Activated naive CD8-positive, alpha-beta T cell (primary cell): ENCODE results near the gene LZTS3.
"Not testable (repeated sequence)": the region's sequence is repeated elsewhere in the genome, so short reads cannot be mapped to it uniquely, and the experiment has no call there.

Experiments used
- H3K27ac Mint-ChIP-seq: one replicate; pipeline ENCODE4 v1.8.0; 2021; ENCODE audit warnings: mixed read lengths
- H3K27me3 Mint-ChIP-seq: one replicate; pipeline ENCODE4 v1.8.0; 2021; ENCODE audit warnings: mixed read lengths
- H3K36me3 Mint-ChIP-seq: one replicate; pipeline ENCODE4 v1.8.0; 2021; ENCODE audit warnings: mixed read lengths
- H3K4me1 Mint-ChIP-seq: one replicate; pipeline ENCODE4 v1.8.0; 2021; ENCODE audit warnings: low read depth, mixed read lengths
- H3K4me3 Mint-ChIP-seq: one replicate; pipeline ENCODE4 v1.8.0; 2021; ENCODE audit warnings: mild to moderate bottlenecking, mixed read lengths
- H3K9me3 Mint-ChIP-seq: one replicate; pipeline ENCODE4 v1.8.0; 2021; ENCODE audit warnings: low read depth, mixed read lengths

Gene LZTS3

DNA sequence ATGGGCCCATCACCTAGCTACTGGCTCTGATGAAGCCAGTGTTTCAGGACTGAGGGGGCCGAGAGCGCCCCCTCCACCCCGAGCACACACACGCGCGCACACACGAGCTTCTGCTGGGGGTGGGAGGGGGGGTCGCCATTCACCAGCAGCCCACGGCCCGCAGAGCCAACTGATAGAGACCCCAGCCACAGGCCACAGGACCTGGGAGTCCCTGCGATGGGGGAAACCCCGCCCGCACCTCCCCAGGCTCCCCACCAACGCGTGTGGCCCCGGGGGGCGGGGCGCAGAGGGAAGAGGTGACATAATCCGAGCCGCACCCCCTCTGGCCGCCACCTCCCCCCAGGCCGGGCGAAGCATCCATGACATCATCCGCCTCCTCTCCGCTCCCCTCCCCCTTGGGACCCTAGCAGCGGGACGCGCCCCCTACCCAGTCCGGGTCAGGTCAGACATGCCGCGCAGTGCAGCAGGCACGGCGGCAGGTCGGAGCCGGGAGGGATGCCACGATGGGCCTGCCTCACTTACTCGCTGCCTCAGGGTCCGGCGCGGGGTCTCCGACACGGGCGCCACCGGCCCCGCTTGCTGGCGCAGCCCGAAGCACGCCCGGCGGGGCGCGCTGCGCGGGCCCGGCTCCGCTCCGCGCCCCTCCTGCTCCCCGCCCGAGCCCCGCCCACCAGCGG is at the start of gene LZTS3:
Gene LZTS3, minus strand, starts transcription at position 617 of the 677 bp plus-strand sequence. CDS start 6,386 bp downstream, outside the sequence.
- no peaks in the 10 kb centered on the region for H3K9me3 Mint-ChIP-seq
- no peak within 1 kb of the TSS for H3K27ac Mint-ChIP-seq
- H3K4me1 Mint-ChIP-seq = peaks cover 21% of the 10 kb centered on the region
- H3K27me3 Mint-ChIP-seq = peaks cover 8% of the 10 kb centered on the region
- H3K36me3 Mint-ChIP-seq = no peaks in the 10 kb centered on the region
- H3K4me3 Mint-ChIP-seq = peak within 1 kb of the TSS; percentile 87

DNA sequence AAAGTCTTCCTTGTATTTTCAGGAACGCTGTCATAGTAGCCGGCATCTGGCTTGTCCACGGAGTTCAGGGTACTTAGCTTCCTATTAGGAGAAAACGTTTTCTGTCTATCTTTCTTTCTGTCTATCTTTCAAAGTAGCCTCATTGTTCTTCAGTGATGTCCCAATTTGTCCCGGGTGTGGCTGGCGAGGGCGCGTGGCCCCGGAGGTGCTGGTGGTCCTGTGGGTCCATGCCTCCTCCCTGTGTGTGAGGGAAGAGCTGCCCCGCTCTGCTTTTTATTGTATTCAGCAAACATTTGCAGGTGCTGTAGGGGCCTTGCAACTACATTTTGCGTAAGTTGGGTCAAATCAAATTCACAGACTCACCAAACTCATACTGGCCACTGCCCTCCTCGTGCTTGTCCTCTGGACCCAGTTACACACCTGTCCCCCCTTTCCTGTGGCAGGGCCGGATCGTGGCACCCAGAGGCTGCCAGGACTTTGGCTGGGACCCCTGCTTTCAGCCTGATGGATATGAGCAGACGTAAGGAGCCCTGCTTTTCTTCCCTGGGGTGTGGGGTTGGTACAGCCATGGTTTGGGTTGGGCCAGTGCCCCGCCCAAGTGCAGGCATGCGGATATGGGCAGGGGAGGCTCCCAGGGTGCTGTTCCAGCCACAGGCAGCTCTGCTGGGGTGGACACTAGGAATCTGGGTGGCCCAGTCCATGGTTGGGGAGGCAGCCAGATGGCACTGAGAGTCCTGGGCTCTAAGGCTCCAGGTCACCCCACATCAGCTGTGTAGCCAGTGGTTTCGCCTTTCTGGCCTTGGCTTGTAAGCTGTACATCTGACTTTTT is 48.3 kb upstream of the LZTS3 start:
- Mint-ChIP-seq H3K4me3 (no peak overlapping the region), H3K9me3 (no peaks in the 10 kb centered on the region), H3K4me1 (peaks cover 26% of the 10 kb centered on the region), H3K27me3 (no peaks in the 10 kb centered on the region), H3K27ac (no peak overlapping the region), H3K36me3 (no peaks in the 10 kb centered on the region)

GRCh38 chr20:3218307-3218988 is 45.1 kb upstream of the LZTS3 start:
- H3K4me3 Mint-ChIP-seq = no peak overlapping the region
- H3K4me1 Mint-ChIP-seq = peaks cover 20% of the 10 kb centered on the region
- no peak overlapping the region for H3K27ac Mint-ChIP-seq
- H3K27me3 Mint-ChIP-seq = no peaks in the 10 kb centered on the region
- H3K36me3 Mint-ChIP-seq = no peaks in the 10 kb centered on the region
- no peaks in the 10 kb centered on the region for H3K9me3 Mint-ChIP-seq

GRCh38 chr20:3215359-3215917 is 42.1 kb upstream of the LZTS3 start:
- peaks cover 13% of the 10 kb centered on the region for H3K4me1 Mint-ChIP-seq
- H3K27me3 Mint-ChIP-seq, H3K27ac Mint-ChIP-seq, H3K9me3 Mint-ChIP-seq, H3K4me3 Mint-ChIP-seq, H3K36me3 Mint-ChIP-seq: not testable (repeated sequence)

GRCh38 chr20:3213226-3213625 is 39.9 kb upstream of the LZTS3 start:
- Mint-ChIP-seq H3K36me3 (no peaks in the 10 kb centered on the region), H3K27ac (no peak overlapping the region), H3K27me3 (no peaks in the 10 kb centered on the region), H3K4me1 (peaks cover 28% of the 10 kb centered on the region), H3K4me3 (no peak overlapping the region), H3K9me3 (no peaks in the 10 kb centered on the region)

- no peaks in the 10 kb centered on the region for H3K9me3 Mint-ChIP-seq
- no peaks in the 10 kb centered on the region for H3K27me3 Mint-ChIP-seq
- no peaks in the 10 kb centered on the region for H3K36me3 Mint-ChIP-seq
- peaks cover 28% of the 10 kb centered on the region for H3K4me1 Mint-ChIP-seq
- H3K27ac Mint-ChIP-seq = peak overlapping the region; percentile 90
- H3K4me3 Mint-ChIP-seq = peak overlapping the region; percentile 95
Observed at GRCh38 chr20:3210346-3210745, 37.0 kb upstream of the LZTS3 start.

DNA sequence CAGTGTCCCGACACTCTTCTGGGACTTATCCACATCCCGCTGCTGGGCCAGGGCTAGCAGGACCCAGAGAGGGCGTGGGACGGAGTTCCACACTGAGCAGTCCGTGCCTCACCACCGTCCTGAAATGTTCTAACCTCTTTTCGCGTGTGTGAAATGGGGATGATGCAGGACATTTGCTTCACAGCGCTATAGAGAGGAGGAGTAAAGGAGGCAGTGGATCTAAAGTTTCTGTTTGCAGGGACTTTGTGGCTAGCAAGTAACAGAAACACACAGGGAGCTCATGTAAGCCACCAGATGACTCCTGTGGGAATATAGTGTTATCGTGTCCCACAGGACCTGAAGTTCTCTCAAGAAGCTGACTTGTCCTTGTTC is 36.6 kb upstream of the LZTS3 start:
- Mint-ChIP-seq H3K4me3 (peak overlapping the region; percentile 95), H3K9me3 (no peaks in the 10 kb centered on the region), H3K36me3 (no peaks in the 10 kb centered on the region), H3K27ac (peak overlapping the region; percentile 90), H3K27me3 (no peaks in the 10 kb centered on the region), H3K4me1 (peaks cover 28% of the 10 kb centered on the region)

DNA sequence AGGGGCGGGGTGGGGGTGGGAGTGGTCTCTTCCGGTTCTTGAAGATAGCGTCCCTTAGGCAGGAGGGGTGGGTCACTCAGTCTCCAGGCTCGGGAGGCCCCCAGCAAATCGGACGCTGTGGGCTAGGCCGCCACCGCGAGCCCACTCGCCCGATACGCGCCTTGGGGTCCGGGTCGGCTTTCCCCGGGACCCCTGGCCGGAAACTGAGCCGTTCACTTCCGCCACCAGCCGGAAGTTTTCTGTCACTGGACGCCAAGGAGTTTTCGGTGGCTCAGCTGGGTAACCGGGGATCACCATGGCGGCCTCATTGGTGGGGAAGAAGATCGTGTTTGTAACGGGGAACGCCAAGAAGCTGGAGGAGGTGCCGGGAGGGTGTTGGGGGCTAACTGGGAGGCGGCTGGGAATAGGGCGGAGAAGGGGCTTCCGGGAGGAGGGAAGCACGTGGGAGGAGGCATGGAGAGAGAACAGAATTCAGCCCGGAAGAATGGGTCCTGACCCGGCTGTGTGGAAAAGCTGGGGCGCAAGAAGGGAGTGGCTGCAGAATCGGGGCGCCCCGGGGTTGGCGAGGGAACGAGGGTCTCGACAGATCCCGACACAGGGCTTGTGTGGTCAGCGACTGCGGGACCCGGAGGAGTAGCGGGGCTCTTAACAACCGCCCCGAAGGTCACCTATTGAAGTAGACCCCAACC is 36.1 kb upstream of the LZTS3 start, which contains the start of gene ITPA:
Gene ITPA, plus strand, starts transcription at position 242 of the 689 bp plus-strand sequence. Its CDS starts 54 bp downstream, at position 296.
- H3K4me1 Mint-ChIP-seq = peaks cover 31% of the 10 kb centered on the region
- H3K4me3 Mint-ChIP-seq = peak within 1 kb of the TSS; percentile 95
- no peaks in the 10 kb centered on the region for H3K36me3 Mint-ChIP-seq
- H3K27ac Mint-ChIP-seq = peak within 1 kb of the TSS; percentile 90
- no peaks in the 10 kb centered on the region for H3K9me3 Mint-ChIP-seq
- H3K27me3 Mint-ChIP-seq = no peaks in the 10 kb centered on the region

DNA sequence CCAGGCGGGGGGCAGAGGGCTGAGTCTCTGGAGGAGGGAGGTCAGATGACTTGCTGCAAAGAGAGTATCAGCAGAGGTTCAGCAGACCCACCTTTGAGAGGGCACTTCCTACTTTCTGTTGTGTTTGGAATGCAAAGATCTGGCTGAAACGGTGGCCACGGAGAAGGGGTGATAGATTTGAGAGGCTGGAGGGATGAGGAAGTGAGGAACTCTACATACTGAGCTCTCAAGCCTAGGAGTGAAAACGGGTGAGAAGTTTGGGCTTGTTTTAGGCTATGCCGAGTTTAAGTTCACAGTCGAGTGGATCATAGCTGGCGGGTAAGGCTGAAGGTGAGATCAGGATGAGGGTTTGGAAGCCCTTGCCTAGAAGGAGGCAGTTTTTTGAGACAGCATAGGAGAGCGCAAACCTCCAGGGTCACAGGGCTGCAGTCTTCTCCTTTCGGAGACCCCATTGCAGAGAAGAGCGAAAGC is 35.5 kb upstream of the LZTS3 start:
- no peaks in the 10 kb centered on the region for H3K36me3 Mint-ChIP-seq
- peaks cover 28% of the 10 kb centered on the region for H3K4me1 Mint-ChIP-seq
- H3K27me3 Mint-ChIP-seq = no peaks in the 10 kb centered on the region
- H3K9me3 Mint-ChIP-seq = no peaks in the 10 kb centered on the region
- peak overlapping the region; percentile 95 for H3K4me3 Mint-ChIP-seq
- H3K27ac Mint-ChIP-seq = peak overlapping the region; percentile 90

DNA sequence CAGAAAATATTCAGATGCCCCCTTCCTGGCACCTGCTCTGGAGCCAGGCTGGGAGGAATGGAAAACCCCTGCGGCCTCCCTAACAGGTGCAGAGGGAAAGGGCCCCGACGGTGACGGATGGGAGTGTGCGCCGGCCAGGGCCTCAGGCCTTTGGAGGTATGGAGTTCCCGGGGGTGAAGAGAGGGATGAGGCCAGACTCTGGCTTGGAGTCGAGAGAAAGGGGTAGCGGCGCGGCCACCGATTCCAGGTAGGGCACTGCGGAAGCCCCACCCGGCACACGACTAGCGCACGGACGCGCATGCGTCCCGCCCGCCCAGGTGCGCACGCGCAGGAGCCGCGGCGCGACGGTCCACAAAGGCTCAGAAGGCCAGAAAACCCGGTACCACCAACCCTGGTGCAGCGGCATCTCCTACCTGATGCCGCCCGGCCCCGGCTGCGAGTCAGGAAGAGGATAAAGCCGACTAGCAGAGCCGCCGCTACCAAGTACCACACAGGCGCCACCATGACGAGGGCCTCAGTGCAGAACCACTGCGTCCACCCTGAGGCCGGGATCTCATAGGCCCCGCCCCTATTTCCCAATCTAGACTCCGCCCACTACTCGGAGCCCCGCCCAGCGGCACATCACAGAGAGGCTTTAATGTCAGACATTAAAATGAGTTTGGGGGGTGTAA is 30.9 kb upstream of the LZTS3 start, which contains the start of gene DDRGK1:
Gene DDRGK1, minus strand, starts transcription at position 559 of the 671 bp plus-strand sequence. Its CDS starts 55 bp downstream, at position 504.
- peaks cover 6% of the 10 kb centered on the region for H3K36me3 Mint-ChIP-seq

DNA sequence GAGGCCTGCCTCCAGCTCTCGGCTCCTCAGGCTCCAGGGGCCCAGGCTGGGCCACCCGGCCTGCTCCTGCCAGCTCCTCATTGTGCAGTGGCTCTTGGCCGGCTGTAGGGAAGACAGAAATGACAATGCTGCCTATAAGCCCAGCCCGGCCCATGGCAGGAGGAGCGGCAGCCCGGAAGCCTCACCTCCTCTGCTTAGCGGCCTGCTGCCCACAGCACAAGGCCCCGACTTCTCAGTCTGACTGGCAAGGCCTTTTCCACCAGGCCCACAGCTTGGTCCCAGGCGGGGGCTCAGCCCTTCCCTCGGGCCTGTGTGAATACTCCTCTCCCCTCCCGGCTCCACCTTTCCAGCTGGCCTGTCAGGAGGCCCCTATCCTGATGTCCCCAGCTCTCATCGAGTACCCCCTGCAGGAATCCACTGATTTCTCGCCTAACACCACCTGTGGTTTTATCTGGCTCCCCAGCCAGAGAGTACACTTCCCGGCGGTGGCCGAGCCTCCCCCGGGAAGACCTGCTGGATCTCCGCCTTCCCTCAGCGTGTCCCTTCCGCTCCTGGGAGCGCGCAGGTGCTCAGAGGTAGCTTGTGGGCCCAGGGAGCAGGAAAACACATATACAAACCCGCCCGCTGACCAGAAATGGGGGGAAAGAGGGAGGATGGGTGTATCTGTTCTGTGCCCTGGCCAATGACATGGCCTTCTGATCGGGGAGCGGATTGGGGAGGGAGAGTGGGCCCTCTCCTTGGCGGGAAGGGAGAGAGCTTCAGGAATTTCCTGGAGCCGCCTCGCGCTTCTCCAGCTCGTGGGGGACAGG is 30.2 kb upstream of the LZTS3 start:
- H3K4me3 Mint-ChIP-seq = peak overlapping the region; percentile 96
- H3K4me1 Mint-ChIP-seq = peaks cover 18% of the 10 kb centered on the region
- H3K36me3 Mint-ChIP-seq = peaks cover 6% of the 10 kb centered on the region
- H3K27me3 Mint-ChIP-seq = no peaks in the 10 kb centered on the region
- H3K9me3 Mint-ChIP-seq = no peaks in the 10 kb centered on the region
- H3K27ac Mint-ChIP-seq = peak overlapping the region; percentile 94

More for the DNA sequence above, 30.9 kb upstream of the LZTS3 start, which contains the start of gene DDRGK1:
- Mint-ChIP-seq H3K27ac (peak within 1 kb of the TSS; percentile 94), H3K4me1 (peaks cover 23% of the 10 kb centered on the region), H3K27me3 (no peaks in the 10 kb centered on the region), H3K4me3 (peak within 1 kb of the TSS; percentile 96), H3K9me3 (no peaks in the 10 kb centered on the region)

DNA sequence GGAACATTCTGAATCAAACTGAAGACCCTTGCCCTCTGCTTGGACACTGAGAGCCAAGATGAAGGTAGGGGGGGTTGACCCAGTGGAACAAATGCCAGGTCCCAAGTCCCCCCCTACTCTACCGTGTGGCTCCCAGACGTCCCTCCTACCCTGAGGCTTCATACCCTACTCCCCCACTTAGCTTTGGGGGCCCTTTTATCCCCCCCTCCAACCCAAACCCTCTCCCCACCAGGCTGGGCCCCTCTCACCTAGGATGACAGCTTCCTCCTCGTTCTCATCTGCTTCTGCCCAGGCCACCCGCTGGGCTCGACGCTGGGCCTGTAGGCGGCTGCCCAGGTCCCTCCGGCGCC is 29.6 kb upstream of the LZTS3 start:
- Mint-ChIP-seq H3K4me3 (peak overlapping the region; percentile 96), H3K27me3 (no peaks in the 10 kb centered on the region), H3K9me3 (no peaks in the 10 kb centered on the region), H3K36me3 (peaks cover 6% of the 10 kb centered on the region), H3K27ac (no peak overlapping the region), H3K4me1 (peaks cover 15% of the 10 kb centered on the region)
